Measurements from ENCODE around the gene KIAA0232. TPM values are rescaled to one million over a fixed set of nuclear protein-coding genes. Genes with fewer than 3 reads are reported as not detected.

KIAA0232 gene
- total and polyA plus RNA-seq, 9 of the 15 experiments (the other 6 are each of a cell fraction or from before 2014, with no cell fraction given), result 3.5 to 17.4 (median 13.0) TPM

GRCh38 chr4:6783111-6783981, 819 bp downstream of the KIAA0232 start (continued):
- no peak for TF ChIP-seq BCLAF1 (IDR thresholded peaks at IDR 0.05; ENCODE audit: borderline replicate concordance in 1 of 2, control insufficient read depth in 1 of 2, low read depth in 2 of 2, low read length in 1 of 2)
- no peak for TF ChIP-seq STAT6 (CRISPR knock-in tag; IDR thresholded peaks at IDR 0.05)
- TF ChIP-seq FOSL1 (tag; conservative IDR thresholded peaks at IDR 0.05), result no peak
- TF ChIP-seq SAFB2 (IDR thresholded peaks at IDR 0.05; ENCODE audit: borderline replicate concordance, low read depth, low read length, severe bottlenecking), result no peak
- no peak for TF ChIP-seq ZNF431 (CRISPR knock-in tag; IDR thresholded peaks at IDR 0.05)
- TF ChIP-seq DACH1 (IDR thresholded peaks at IDR 0.05; ENCODE audit: partially characterized antibody), result no peak
- no peak for TF ChIP-seq CLOCK (CRISPR knock-in tag; IDR thresholded peaks at IDR 0.05; ENCODE audit: borderline replicate concordance)
- peak; percentile 49 to 64 for TF ChIP-seq RAD21 (CRISPR knock-in tag; conservative IDR thresholded peaks at IDR 0.05 in 1 of 2, IDR thresholded peaks at IDR 0.05 in 1 of 2)
- TF ChIP-seq CREB1 (IDR thresholded peaks at IDR 0.05), result no peak
- TF ChIP-seq CREB1 (CRISPR knock-in tag; IDR thresholded peaks at IDR 0.05), result no peak
- peak; percentile 70 to 77 for TF ChIP-seq NRF1 (conservative IDR thresholded peaks at IDR 0.05 in 1 of 2, IDR thresholded peaks at IDR 0.05 in 1 of 2)
- TF ChIP-seq SOX6 (IDR thresholded peaks at IDR 0.05), result peak; percentile 82
- TF ChIP-seq TCF7L2 (IDR thresholded peaks at IDR 0.05; ENCODE audit: low read depth, low read length), result no peak
- TF ChIP-seq ETV6 (IDR thresholded peaks at IDR 0.05; ENCODE audit: borderline replicate concordance in 1 of 2, low read depth in 2 of 2, low read length in 1 of 2), result no peak
- no peak for TF ChIP-seq ETV6 (CRISPR knock-in tag; IDR thresholded peaks at IDR 0.05; ENCODE audit: borderline replicate concordance)
- TF ChIP-seq USF2 (CRISPR knock-in tag; IDR thresholded peaks at IDR 0.05), result no peak

All from K562 (cell line).